Stimulated activated CD4-positive, alpha-beta T cell treated with anti-CD3 and anti-CD28 coated beads, Interleukin-4, amount 100 ng/mL, for 48 hours (primary cell): ENCODE results near the gene SERPINF2.
A peak's percentile ranks its signal among the peaks of the same experiment; 100 is the strongest.
"Not testable (repeated sequence)": the region's sequence is repeated elsewhere in the genome, so short reads cannot be mapped to it uniquely, and the experiment has no call there.

Source experiments
- DNase-seq, 2 donors: peaks; one replicate each; pipeline ENCODE4 v3.0.0-alpha.2; 2020; ENCODE audit warnings: low read depth in 2 of 2

Gene SERPINF2

DNA sequence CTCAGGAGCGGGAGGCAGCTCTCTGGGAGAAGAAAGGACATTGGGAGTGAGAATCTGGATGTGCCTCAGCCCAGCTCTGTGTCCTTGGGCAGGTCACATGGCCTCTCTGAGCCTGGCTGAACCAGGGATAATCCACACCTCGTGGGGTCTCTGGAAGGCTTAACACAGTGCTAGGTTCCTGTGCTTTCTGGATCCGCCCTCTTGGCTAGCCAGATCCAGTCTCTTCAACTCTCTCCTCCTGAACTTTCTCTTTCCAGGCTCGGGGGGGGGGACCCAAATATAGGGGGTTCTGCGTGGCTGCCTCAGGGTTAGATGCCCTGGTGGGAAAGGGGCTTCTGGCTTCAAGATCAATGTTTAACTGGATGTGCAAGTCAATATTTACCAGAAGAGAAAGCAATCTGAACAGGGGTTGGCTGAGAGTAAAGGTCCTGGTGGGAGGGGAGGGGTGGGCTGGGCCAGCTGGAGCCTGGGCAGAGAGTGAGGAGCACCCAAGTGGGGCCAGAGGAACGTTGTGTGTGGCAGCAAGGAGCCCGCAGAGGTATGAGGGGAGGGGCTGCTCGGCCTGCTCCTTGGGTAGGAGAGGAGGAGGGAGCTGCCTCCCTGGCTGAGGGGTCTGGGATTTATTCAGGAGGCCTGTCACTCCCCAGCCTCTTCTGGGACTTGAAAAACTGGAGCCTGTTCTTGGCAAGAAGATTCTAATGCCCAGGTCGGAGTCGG, at the start of gene SERPINF2:
Gene SERPINF2 (plus strand): TSS at position 501 of the 717 bp plus-strand sequence. CDS start 2,125 bp downstream, outside the sequence.
- DNase-seq = no peak

DNA sequence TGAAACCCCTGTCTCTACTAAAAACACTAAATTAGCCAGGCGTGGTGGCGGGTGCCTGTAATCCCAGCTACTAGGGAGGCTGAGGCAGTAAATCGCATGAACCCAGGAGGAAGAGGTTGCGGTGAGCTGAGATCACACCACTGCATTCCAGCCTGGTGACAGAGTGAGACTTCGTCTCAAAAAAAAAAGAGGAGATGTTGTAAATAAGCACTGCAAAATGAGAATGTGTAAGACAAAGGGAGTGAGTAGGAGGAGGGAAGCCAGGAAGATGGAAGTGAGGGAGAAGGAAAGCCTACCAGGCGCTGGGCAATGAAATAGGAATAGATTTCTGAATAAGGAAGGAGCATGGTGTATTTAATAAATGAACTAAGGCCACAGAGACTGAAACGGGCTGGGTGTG, 49.3 kb upstream of the SERPINF2 start:
- no peak for DNase-seq

DNA sequence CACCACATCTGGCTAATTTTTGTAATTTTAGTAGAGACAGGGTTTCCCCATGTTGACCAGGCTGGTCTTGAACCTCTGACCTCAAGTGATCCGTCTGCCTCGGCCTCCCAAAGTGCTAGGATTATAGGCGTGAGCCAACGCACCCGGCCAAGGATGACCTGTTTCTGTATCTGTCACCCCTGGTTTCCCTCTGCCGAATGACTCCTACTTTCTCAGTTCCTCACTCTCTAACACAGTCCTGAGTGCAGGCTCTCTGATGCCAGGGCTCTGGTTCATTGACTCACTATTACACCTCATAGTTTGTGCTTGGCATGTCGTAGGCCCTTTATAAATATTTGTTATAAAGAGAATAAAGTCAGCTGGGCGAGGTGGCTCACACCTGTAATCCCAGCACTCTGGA, 47.3 kb upstream of the SERPINF2 start:
- no peak for DNase-seq

DNA sequence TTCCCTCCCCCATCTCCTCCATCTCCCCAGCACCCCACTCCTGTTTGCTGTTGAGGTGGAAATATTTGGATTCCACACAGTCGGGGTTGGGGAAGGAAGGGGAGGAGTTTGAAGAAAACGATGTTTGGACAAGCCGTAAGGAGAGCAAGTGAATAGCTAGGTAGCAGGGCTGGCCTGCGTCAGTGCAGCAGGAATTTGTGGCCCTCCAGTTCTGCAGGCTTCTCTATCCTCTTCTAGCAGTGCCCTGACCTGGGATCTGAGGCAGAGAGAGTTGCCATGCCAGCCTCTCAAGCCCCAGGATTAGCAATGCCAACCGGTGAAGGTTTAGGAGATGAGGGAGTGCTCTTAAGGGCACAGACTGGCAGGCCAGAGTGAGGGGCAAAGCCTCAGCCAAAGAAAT, 45.0 kb upstream of the SERPINF2 start:
- DNase-seq = no peak

DNA sequence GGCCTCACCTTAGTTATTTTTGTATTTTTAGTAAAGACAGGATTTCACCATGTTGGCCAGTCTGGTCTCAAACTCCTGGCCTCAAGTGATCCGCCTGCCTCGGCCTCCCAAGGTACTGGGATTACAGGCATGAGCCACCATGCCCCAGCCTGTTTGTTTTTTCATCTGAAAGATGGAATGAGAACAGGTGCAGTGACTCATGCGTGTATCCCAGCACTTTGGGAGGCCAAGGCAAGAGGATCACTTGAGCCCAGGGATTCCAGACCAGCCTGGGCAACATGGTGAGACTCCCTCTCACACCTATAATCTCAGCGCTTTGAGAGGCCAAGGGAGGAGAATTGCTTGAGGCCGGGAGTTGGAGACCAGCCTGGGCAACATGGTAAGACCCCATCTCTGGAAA, 42.8 kb upstream of the SERPINF2 start:
- DNase-seq = not testable (repeated sequence)

DNA sequence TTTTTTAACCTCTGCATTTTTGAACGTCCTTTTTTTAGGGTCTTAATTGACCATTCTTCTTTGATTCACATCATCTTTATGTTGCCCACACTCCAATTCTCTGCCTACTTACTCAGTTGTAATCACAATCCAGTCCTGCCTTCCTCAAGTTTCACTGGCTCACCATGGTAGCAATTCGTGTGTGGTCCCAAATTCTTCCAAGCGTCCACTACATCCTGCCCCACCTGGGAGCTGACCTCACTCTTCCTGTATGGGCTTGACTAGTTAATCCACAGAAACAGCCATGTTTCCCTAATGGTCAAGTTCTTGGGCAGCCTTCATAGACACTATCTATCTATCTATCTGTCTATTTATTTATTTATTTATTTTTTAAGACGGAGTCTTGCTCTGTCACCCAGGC, 39.6 kb upstream of the SERPINF2 start:
- DNase-seq = no peak

DNA sequence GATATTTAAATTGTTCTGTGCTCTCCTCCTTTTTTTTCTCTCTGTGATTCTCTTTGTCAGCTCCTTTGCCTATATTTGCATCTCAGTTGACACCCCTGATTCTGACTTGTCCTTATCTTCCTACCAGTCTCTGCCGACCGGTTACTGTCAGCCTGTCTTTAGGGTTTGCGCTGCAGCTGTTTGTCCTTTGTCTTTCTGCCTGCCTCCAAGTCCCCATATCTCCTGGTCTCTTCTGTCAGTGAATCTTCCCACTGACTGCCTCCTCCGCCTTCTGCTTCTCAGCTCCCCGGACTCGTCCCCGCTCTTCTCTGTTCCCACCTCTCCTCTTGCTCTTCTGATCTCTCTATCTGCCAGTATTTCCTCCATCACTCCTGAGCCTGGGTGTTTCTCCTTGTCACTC, 37.7 kb upstream of the SERPINF2 start:
- no peak for DNase-seq

DNA sequence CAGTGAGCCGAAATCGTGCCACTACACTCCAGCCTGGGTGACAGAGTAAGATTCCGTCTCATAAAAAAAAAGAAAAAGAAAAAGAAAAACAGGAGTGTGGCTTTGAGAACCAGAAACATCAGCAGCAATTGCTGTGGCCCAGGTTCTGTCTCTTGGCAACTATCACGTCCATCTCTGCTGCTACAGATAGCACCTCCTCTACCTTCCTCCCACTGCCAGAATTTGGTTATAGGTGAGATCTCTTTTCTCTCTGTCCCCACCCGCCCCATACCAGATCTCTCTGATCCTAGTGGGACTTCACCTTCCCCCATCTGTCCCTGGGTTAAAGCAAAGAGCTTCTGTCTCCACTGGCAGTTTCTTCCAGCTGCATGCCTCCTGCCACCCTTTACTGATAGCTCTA, 35.6 kb upstream of the SERPINF2 start:
- no peak for DNase-seq

DNA sequence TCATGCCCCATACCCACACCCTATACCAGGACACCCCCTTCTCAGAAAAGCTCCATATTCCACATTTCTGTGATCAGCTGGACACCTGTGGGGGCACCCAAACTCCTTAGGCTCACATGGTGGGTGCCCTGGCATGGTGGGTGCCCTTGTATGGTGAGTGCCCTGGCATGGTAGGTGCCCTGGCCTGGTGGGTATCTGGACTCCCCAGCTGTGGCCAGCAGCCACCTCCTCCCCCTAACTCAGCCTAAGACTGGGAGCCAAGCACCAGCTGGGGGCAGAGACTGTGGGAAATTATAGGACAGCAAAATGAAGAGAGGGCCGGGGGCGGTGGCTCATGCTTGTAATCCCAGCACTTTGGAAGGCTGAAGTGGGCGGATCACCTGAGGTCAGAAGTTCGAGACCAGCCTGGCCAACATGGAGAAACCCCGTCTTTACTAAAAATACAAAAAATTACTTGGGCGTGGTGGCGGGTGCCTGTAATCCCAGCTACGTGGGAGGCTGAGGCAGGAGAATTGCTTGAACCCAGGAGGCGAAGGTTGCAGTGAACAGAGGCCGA, 33.8 kb upstream of the SERPINF2 start:
- DNase-seq = not testable (repeated sequence)

DNA sequence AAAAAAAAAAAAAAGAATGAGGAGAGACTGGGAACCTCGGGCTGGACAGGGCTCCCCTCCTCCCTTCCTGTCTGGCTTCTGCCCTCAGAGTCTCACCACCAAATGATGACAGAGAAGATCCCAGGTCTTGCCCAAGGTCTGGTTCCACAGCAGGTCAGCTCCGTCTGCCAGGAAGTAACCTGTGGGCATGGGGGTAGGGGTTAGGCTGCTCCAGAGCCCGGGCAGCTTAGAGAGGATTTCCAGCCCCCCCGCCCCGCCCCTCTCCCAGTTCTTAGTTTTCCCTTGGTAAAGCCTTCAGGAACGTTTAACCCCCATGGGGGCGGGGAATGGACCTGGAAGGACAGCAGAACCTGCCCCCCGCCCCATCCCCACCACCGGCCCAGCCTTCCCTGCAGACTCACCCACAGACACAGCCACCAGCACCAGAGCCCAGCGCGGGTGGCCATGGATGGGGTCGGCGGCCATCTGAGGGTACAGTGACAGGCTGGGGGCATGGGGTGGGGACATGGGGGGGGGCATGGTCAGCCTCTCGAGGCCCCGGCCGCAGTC, 33.2 kb upstream of the SERPINF2 start:
- DNase-seq = no peak

DNA sequence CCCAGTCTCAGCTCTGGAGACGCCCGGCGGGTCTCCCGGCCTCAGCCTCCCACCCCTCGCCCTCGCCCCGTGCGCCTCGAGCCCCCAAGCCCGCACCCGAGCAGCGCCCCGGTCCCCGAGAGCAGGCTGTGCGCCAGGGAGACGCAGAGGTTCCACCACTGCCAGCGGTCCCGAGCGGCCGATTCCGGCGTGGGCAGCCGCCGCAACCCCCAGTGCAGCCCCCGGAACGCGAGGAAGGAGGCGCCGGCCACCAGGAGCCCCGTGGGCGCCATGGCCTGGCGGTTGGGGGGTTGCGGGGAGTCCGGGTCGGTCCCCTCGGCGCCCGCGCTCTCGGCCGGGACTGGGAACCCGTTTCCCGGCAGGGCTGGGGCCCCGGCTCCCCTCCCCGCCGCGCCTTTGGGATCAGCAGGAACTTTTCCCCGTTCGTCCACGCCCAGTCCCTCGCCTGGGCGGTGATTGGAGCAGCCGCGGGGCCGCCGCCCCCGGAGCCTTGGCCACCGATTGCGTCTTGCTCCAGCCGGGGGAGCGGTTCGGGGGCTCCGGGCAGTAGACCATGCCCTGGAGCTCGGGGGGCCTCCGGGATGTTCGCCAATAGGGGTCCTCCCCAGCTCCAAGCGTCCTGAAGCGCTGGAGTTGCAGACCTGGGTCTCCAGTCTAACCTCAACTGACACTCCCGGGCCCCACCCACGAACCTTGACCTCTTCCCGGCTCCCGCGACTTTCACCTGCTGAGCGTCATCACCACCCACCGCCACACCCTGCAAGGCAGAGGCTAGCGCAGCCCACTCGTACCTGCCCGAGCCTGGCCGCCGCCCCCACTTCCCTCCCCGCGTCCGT, 32.5 kb upstream of the SERPINF2 start, which contains the start of gene TLCD2:
Gene TLCD2 (minus strand): TSS at position 407 of the 836 bp plus-strand sequence. CDS start 135 bp downstream, at position 272.
- DNase-seq = no peak

DNA sequence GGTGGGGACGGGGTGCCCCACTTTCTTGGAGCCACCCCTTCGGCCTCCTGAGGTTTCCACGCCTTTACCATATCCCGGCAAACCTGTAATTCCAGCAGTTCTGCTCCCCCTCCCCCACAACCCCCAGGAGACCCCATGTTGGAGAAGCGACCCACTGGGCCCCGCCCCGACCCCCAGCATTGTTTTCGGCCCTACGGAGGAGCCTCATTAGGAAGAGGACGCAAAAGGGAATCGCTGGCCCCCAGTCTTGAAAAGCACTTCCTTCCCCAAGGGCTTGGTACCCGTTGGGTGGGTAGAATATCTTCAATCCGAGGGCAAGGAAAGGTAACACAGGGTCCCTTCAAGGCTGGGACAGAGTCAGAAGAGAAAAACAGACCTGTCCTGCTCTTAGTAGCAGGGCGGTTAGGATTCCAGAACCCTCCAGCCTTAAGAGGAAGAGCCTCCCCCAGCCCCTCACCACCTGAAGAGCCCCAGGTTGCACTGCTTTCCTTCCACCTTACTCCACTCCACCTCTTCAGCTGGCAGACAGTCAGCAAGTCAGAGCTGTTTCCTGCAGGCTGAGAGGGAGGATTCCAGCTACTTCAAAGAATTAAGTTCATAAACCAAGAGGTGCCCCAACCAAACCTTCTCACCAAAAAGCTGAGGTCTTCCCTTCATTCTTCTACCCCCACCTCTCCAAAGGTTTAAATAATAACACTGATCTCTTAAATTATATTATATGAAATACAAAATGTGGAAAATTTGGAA, 31.7 kb upstream of the SERPINF2 start:
- no peak for DNase-seq

DNA sequence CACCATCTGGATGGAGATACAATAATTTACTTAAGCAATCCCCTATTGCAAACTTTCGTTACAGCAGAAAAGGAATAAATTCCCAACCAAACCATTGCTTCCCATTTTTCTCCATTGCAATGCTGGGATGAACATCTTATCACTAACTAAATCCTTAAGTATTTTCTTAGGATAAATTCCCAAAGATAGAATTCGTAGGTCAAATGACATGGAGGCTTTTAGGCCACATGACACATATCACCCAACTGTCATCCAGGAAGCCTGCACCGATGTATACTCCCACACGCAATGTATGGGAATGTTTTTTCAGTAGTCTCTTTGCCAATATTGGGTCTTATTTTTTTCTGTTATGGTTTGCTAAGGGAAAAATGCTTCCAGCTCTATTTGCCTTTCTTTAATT, 30.9 kb upstream of the SERPINF2 start:
- no peak for DNase-seq

DNA sequence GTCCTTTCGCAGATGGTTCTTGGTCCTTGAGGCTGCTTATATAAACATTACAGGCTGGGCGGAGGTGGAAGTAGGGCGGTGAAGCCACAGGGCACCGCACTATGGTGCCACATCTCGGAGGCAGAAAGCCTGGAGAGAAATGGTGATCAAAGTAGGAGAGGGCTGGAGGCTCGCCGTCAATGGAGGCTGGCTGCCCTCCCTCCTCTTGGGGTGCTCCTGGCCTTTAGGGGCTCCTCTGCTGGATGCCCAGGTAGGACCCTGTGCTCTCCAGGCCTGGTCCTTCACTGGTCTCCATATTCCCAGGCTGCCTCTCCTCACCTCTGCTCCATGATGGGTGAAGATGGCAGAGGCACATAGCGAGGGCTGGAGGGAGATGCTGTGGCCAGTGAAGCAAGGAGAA, 30.4 kb upstream of the SERPINF2 start:
- no peak for DNase-seq

DNA sequence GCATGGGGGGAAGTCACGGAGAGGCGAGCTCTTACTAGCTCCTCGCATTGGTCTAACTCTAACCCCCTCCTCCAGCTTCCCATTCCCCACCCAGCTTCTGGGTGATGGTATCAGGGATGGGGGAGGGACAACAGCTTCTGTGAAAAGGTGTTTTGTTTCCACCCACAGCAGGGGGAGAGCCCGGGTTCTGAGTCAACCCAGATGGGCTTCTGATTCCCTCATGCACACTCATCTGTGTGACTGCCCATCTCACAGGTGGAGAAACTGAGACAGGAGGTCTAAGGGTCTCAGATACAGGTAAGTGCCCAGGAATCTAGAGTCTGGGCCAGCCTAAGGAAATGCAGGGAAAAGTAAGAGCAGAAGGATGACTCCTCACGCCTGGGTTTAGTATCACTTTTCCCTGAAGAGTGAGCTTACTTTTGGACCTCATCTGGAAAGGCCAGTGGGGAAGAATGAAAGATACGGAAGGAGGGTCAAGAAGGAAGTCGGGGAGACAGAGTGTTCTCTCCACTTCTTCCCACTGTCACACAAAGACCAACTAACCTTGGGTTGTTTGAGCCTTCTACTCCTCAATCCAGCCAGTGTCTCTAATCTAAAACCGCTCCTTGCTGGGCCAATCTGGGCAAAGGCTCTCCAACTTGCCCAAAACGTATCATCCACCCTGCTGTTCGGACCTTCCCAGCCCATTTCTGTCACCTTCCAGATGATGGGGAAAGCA, 29.4 kb upstream of the SERPINF2 start:
- DNase-seq = no peak

DNA sequence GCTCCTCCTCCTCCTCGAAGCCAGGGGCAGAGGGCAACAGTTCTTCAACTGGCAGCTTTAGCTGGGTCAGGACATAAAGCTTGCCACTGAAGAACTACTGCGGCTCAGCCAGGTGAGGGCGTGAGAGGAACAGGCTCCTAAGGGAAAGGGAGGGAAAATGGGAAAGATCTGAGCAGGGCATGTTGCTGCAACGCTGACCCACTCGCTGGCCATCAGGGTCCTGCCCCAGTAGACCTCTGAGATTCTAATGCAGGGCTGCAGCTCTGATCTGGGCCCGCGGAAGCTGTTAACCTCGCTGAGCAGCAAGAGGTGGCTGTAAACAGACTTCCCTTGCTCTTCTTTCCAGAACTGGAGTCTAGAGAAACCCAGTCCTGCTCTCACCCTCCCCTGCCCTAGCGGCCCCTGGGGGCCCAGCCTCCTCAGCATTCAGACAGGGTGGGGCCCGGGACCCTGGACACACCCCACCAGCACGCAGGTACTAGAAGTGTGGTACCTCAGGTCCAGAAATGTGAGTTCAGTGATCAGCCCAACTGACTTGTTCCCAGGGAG, 28.7 kb upstream of the SERPINF2 start:
- DNase-seq = no peak

DNA sequence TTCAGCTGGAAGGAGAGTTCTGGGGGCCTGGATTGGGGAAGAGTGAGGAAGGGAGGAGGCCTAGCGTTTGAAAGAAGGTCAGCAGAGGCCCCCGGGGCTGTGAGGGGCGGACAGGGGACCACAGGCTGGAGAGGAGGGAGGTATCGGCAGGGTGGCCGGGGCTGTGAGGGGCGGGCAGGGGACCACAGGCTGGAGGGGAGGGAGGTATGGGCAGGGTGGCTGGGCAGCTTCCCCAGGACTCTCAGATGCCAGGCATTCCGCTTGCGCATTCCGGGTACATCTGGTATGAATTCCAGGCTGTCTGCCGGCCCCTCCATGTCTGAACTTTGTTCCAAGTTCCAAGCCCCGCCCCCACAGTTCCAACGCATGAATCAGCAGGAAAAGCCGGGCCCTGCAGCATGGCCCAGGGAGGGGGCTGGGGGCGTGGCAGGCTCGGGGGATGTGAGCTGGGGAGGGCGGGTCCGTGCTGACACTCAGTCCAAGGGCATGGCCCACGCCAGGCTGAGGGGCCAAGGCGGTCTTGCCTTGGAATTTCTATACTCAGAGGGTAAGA, 28.2 kb upstream of the SERPINF2 start:
- no peak for DNase-seq

DNA sequence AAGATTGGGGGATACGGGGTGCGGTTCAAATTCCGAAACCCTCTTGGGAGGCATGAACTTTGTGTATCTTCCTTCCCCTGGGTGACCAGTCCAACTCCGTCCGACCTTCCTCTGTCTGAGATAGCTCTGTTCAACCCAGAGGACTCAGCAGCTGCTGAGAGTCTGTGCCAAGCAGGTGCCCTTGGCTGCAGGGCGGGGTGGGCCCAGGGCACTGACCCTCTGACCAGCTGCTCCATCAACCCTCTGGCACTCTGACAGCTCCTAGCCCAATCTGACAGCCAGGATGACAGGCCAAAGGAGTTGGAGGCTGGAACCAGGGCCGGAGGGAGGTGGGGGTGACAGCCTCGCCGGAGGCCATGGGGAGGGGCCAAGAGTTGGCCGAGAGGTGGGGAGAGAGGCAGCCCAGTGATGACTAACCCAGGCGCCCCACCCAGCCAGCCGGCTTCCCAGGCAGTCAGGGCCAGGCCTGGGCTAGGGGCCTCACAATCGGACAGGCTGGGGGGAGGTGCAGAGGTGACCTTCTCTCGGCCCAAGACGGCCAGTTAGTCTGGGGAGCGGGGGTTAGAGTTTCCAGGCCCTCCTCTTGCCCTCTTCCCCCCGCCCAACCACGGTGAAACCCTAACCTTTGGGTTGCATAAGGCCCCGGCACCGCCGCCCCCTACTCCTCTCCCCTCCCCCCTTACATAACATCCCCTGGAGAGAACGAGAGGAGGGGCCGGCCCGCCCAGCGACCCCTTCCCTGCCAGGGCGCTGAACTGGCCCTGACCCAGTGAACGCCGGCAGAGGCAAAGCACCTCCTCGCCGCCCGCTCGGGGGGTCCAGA, 27.5 kb upstream of the SERPINF2 start:
- DNase-seq = peak in 1 of 2 donors; percentile 42

DNA sequence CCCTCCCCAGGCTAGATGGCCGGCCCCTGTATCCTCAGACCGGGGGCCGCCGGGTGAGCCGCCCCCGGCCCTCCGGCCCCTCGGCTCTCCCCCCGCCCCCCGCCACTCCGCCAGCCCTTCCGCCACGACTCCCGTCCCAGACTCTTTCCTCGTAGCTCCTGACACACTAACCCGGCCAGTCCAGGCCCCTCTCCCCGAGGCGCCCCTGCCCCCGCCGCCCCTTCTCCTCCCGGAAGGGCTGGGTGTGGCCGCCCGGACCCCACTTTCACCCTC, 26.9 kb upstream of the SERPINF2 start:
- no peak for DNase-seq
